Adipose tissue (tissue), 3 donors: Measurements from ENCODE around the gene SPAG16. TPM values are rescaled to one million over a fixed set of nuclear protein-coding genes. Genes with fewer than 3 reads are reported as not detected.

Experiments
- H3K27ac ChIP-seq: one replicate; pipeline ENCODE4 v1.5.1; 2013; ENCODE audit warnings: low read depth, low read length
- WGBS, 3 donors: extraction: QIAGEN DNeasy Blood & Tissue Kit; methylation state at CpG; one replicate each; pipeline ENCODE4 v1.1.7; 2013; 5-methylcytosine and 5-hydroxymethylcytosine counted together
- polyA plus RNA-seq, 3 donors: library from polyadenylated mRNA; stranded (reverse); fragments of 200-250 nt; gene quantifications; one replicate each; pipeline ENCODE4 v1.2.3, GENCODE V29; 2013
- donor health status: healthy with polysubstance abuse.
- donor health status: Bipolar disorder and iron deficiency.
- donor health status: healthy.

The SPAG16 gene
- polyA plus RNA-seq, 3 donors = 8.1 to 22.7 (median 9.9) TPM

DNA sequence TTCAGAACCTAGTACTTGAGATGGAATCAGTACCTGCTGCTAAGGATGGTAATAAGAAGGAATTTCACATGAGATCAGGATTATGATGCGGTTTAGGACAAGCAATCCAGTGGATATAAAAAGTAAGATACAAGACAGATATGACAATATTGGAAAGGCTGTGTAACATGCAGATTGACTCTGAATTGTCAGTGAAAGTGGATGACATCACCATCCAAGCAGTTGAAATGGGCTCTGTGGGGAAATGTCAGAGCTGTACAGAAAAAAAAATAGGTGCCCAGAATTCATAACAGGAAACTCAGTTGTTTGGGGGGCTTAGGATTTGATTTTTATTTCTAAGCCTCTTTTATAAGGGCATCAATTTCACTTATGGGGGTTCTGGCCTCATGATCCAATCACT lies 438.3 kb downstream of the SPAG16 start:
- H3K27ac ChIP-seq = no peak overlapping the region
- 88 to 91% (median 91%) methylated on average over 1 of the region's 1 CpG for WGBS, 3 donors

DNA sequence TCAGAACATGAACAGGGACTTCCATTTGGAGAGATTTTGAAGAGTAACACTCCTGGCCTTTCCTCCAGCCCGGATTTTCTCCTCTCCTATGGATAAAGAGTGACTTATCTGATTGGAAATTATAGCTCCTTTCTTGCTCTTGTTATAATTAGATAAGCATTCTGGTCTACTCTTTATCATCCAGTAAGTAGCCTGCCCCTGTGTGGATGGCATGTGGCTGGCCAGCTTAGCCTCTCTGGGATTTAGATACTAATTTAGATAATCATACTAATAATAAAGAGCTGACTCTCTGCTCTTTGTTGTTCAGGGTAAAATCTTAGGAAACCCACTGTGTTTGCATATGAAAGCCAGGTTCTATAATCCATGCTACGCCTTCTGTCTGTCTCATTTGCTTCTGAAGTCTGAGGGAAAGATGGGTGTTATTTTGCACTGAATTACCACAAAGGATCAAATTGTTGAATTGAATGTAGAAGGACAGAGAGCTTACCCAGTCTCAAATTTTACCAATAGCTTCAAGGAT lies 438.8 kb downstream of the SPAG16 start:
- 62 to 73% (median 69%) methylated on average over 2 of the region's 2 CpGs for WGBS, 3 donors
- no peak overlapping the region for H3K27ac ChIP-seq

DNA sequence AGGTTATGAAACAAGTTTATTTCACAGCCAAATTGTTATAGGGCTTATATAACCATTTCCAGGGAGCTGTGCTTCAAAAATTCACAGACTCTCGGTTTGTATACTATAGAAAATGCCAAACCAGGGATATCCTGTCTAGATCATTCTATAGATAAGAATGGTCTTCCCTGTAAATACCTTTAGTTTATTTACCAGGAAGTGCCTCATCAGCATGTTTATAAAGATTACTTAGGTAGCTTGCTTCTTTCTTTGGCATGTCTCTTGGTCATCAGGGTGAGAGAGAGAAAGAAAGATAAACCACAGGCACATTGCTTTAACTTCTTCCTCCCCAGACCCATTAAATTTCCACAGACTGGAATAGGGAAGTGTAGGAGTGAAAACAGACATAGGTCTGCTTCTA lies 439.4 kb downstream of the SPAG16 start:
- no peak overlapping the region for H3K27ac ChIP-seq
- WGBS, 3 donors = 3 to 20% (median 3%) methylated on average over 1 of the region's 1 CpG

GRCh38 chr2:213726101-213726500 lies 441.8 kb downstream of the SPAG16 start:
- WGBS, 3 donors = 80 to 95% (median 87%) methylated on average over 1 of the region's 1 CpG
- H3K27ac ChIP-seq = no peak overlapping the region

DNA sequence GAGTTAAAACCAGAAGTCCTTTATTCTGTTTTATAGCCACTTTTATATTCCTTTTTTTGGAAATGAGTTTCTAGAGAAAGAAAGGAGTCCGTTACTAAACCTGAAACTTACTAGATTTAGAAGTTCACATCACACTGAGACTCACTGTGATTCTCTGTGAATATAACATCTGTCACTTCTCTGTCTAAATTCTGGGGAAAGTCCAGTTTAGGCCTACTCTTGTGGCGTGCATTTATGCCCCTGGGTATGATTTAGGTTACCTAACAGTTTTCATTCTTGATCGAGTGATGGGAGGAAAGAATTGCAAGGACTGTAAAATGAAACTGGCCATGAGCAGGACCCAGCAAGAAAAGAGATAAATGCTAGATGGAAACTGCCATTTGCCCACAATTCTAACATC lies 449.6 kb downstream of the SPAG16 start:
- WGBS, 3 donors = 56 to 71% (median 70%) methylated on average over 3 of the region's 3 CpGs
- no peak overlapping the region for H3K27ac ChIP-seq

GRCh38 chr2:213740453-213740852 lies 456.2 kb downstream of the SPAG16 start:
- WGBS, 3 donors = 73 to 89% (median 83%) methylated on average over 3 of the region's 3 CpGs
- H3K27ac ChIP-seq = no peak overlapping the region

- 46 to 61% (median 61%) methylated on average over 6 of the region's 6 CpGs for WGBS, 3 donors
- H3K27ac ChIP-seq = no peak overlapping the region
These were observed 467.2 kb downstream of the SPAG16 start for GRCh38 chr2:213751446-213751845.

GRCh38 chr2:213752575-213752974 lies 468.3 kb downstream of the SPAG16 start:
- no peak overlapping the region for H3K27ac ChIP-seq
- 82 to 88% (median 84%) methylated on average over 2 of the region's 2 CpGs for WGBS, 3 donors

DNA sequence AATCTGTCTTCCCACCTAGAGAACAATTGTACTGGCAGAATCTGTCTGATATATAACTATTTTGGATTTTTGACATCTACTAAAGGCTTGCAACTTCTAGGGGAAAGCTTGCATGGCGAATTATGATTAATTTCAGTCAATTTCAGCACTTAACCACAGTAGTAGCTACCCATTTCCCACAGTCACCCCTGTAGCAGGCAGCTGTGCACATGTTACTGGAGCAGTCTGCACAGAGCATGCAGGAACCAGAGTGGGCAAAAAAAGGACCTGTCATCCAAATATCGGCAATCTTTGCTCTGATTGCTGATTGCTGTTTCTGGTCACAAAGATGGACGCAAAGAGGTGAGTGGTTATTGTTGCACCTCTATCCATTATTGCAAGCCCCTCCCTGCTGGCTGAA lies 473.3 kb downstream of the SPAG16 start:
- H3K27ac ChIP-seq = no peak overlapping the region
- WGBS, 3 donors = 66 to 86% (median 71%) methylated on average over 3 of the region's 3 CpGs

DNA sequence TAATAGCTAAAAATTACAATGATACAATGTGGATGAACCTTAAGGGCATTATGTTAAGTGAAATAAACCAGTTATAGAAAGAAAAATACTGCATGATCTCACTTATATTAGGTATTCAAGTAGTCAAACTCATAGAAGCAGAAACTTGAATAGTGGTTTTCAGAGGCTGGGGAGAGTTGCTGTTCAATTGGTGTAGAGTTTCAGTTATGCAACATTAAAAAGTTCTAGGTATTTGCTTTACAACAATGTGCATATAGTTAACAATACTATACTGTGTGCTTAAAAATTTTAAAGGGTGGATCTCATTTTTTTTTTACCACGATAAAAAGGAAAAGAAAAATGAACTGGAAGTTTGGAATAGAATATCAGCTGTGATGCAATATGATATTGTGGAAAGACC lies 479.1 kb downstream of the SPAG16 start:
- 48 to 67% (median 52%) methylated on average over 1 of the region's 1 CpG for WGBS, 3 donors
- no peak overlapping the region for H3K27ac ChIP-seq

- WGBS, 3 donors = 33 to 44% (median 41%) methylated on average over 1 of the region's 1 CpG
These were observed 479.7 kb downstream of the SPAG16 start for GRCh38 chr2:213763963-213764362.

DNA sequence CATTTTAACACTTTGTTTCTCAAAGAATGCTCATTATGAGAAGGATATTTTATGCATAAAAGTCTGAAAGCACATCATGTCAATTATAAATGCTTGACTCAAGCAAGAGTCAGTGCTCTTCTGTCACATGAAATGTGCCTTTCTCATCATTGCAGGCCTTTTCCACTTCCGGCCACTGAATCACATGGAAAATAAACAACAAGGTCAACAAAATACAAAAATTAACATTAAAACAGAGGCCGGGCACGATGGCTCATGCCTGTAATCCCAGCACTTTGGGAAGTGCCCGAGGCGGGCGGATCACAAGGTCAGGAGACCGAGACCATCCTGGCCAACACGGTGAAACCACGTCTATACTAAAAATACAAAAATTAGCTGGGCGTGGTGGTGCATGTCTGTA lies 480.6 kb downstream of the SPAG16 start:
- 84 to 92% (median 92%) methylated on average over 10 of the region's 10 CpGs for WGBS, 3 donors
- no peak overlapping the region for H3K27ac ChIP-seq

More at GRCh38 chr2:213763963-213764362, 479.7 kb downstream of the SPAG16 start:
- H3K27ac ChIP-seq = no peak overlapping the region

GRCh38 chr2:213766062-213766461 lies 481.8 kb downstream of the SPAG16 start:
- no peak overlapping the region for H3K27ac ChIP-seq
- WGBS, 3 donors = 78 to 87% (median 79%) methylated on average over 1 of the region's 1 CpG

DNA sequence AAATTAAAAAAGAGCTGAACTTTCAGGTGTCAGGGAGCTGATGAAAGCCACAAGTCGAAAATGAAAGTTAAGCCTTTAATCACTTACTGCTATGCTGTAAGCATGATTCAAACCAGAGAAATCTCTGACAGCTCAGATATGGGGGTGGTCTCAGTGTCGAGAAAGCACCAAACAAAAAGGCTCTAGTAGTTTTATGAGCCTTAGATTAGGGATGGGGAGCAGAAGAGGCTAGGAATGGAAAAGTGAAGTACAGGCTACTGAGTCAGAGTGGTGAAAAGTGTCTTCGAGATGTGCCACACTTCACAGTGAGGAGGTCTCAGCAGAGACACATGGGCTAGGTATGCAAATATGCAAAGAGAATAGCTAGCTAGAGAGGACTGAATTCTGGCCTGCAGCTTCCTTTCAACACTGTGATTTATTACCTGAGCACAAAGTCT lies 482.2 kb downstream of the SPAG16 start:
- no peak overlapping the region for H3K27ac ChIP-seq
- WGBS, 3 donors = 42 to 47% (median 46%) methylated on average over 3 of the region's 3 CpGs

- H3K27ac ChIP-seq = no peak overlapping the region
- 85 to 91% (median 90%) methylated on average over 2 of the region's 2 CpGs for WGBS, 3 donors
These were observed 503.6 kb downstream of the SPAG16 start for GRCh38 chr2:213787869-213788268.

DNA sequence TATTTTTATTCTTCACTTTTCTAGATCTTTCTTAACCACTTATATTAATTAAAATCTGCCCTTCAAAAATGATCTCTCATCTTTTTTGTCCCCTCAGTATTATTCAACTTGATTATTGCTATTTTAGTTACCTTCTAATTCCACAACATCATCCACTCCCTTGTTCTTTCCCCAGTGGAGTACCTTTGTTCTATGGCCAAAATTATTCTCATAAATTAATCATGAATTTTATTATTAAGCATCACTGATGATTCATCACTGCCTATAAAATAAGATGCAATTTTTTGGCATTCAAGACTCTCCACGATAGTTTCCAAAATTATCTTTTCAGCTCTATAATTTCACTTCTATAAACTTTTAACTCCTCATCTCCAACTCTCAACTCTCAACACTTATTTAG lies 505.7 kb downstream of the SPAG16 start:
- no peak overlapping the region for H3K27ac ChIP-seq
- 65 to 76% (median 70%) methylated on average over 1 of the region's 1 CpG for WGBS, 3 donors

- H3K27ac ChIP-seq = no peak overlapping the region
- 94 to 97% (median 94%) methylated on average over 3 of the region's 3 CpGs for WGBS, 3 donors
These were observed 507.8 kb downstream of the SPAG16 start for GRCh38 chr2:213792045-213792444.

DNA sequence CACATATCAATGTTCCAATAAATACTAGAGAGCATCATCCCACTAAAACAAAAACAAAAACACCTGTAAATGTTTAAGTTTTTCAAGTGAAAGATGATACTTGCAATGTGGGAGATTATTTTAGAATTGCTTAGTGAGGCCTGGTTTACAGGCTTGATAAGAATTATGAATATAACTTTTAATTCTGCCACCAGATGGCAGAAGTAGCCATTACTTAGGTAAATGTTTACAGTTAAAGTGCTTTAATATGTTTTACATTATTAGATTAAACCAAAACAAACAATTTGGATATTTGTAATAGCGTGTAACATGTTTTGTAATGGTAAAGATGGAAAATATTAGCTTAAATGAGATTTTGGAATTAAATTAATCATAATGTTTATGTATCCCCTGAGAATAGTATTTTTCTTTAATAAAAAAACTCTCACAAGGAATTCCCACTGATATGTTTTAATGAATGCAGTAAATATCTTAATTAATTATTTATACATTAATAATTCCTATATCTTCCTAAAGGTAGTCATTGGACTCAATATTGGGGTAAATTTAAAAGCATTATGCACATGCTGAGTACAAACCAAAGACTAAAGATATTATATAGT lies 522.0 kb downstream of the SPAG16 start:
- 9 to 43% (median 41%) methylated on average over 1 of the region's 1 CpG for WGBS, 3 donors
- no peak overlapping the region for H3K27ac ChIP-seq

DNA sequence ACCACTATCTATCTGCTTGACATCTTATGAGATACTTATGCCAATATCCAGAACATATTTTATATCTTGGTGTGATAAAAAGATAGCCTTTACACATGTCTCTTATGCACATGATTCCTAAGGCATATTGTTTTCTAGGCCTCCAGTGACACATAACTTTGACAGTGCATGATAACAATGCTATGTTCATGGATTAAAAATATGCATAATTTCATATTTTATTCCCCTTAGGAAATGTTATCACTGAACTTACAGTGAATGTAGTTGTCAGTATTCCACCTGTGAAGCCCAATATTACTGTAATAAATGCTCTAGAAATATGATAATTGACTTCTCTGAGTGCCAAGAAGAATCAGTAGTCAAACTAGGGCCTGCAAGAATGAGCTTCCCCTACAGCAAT lies 532.3 kb downstream of the SPAG16 start:
- H3K27ac ChIP-seq = no peak overlapping the region

GRCh38 chr2:213818436-213818835 lies 534.2 kb downstream of the SPAG16 start:
- WGBS, 3 donors = 28 to 45% (median 32%) methylated on average over 1 of the region's 1 CpG
- no peak overlapping the region for H3K27ac ChIP-seq

DNA sequence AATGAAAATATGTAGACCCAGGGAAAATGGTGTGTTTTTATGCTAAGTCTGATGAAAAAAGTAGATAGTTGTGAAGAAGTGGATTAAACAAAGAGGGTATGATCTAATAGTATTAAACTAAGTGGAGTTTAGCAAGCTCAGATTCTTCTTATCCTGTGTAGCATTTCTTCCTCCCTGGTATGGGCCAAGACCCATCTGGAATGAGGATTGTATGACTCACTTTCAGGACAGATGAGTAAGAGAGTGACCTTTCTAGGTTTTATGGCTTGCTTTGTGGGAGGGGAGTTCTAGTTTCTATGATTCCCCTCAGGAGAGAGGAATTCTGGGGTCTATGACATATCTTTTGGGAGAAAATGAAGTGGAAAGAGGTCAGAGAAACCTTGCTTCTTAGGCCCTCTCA lies 550.1 kb downstream of the SPAG16 start:
- no peak overlapping the region for H3K27ac ChIP-seq
